Sigmoid colon (tissue), 7 donors: ENCODE data around the gene PACRG. TPM values are rescaled to one million over a fixed set of nuclear protein-coding genes. Genes with fewer than 3 reads are reported as not detected.

Experiments used
- DNase-seq: peaks from one replicate; pipeline ENCODE4 v3.0.0-alpha.2; 2019
- H3K27ac ChIP-seq, 4 donors: fragments of 200-600 bp; sonication (generic); one replicate each; pipeline ENCODE4 v1.5.1; 2016 to 2019; ENCODE audit warnings: mild to moderate bottlenecking in 1 of 4
- H3K27me3 ChIP-seq, 3 donors: fragments of 200-600 bp; sonication (generic); one replicate each; pipeline ENCODE4 v1.5.1; 2019; ENCODE audit warnings: mild to moderate bottlenecking in 1 of 3
- H3K36me3 ChIP-seq, 4 donors: fragments of 200-600 bp; sonication (generic); one replicate each; pipeline ENCODE4 v1.5.1; 2016 to 2019
- H3K4me1 ChIP-seq, 4 donors: fragments of 200-600 bp; sonication (generic); one replicate each; pipeline ENCODE4 v1.5.1; 2017 to 2019
- H3K4me3 ChIP-seq, 4 donors: fragments of 200-600 bp; sonication (generic); one replicate each; pipeline ENCODE4 v1.5.1; 2017 to 2019; ENCODE audit warnings: mild to moderate bottlenecking in 2 of 4, moderate library complexity in 1 of 4
- H3K9me3 ChIP-seq, 4 donors: fragments of 200-600 bp in 3 of 4; sonication (generic) in 3 of 4; one replicate each; pipeline versions ENCODE4 v1.5.1 to v1.6.1; 2013 to 2019
- EP300 ChIP-seq, 4 donors: sonication (generic); formaldehyde crosslinking; IDR thresholded peaks; one replicate each; pipeline ENCODE4 v1.6.1; 2017; ENCODE audit warnings: antibody characterized with exemption in 4 of 4
- POLR2A ChIP-seq, 2 donors: fragments of 450-650 bp; IDR thresholded peaks; one replicate each; pipeline ENCODE4 v1.6.1; 2016; ENCODE audit warnings: antibody characterized with exemption in 2 of 2, mild to moderate bottlenecking in 2 of 2, moderate library complexity in 2 of 2
- POLR2AphosphoS5 ChIP-seq, 4 donors: sonication (generic); formaldehyde crosslinking; IDR thresholded peaks; one replicate each; pipeline ENCODE4 v1.6.1; 2017; ENCODE audit warnings: antibody characterized with exemption in 4 of 4
- WGBS, 2 donors: extraction: QIAGEN DNeasy Blood & Tissue Kit; methylation state at CpG; one replicate each; pipeline ENCODE4 v1.1.7; 2013; 5-methylcytosine and 5-hydroxymethylcytosine counted together
- intact Hi-C: fragments of 100-400 bp; cut with DNase I; formaldehyde crosslinking; loops from one replicate; pipeline ENCODE4 v1.15.1; 2023
- polyA plus RNA-seq, 3 donors: library from polyadenylated mRNA; stranded (reverse); fragments of 200-250 nt; gene quantifications; one replicate each; pipeline ENCODE4 v1.2.3, GENCODE V29; 2013
- total RNA-seq, 4 donors: library from RNA; depleted of rRNA; stranded (reverse); fragments of >200 nt; gene quantifications; one replicate each; pipeline ENCODE4 v1.1.0, GENCODE V29; 2016
- TF ChIP-seq, protein P1 (sequence below), 4 experiments: fragments of 450-650 bp in 3 of 4; fragments of 200-600 bp in 1 of 4; IDR thresholded peaks; one replicate each; pipeline ENCODE4 v1.5.1; 2016 to 2019; ENCODE audit warnings: antibody characterized with exemption in 4 of 4, mild to moderate bottlenecking in 3 of 4, moderate library complexity in 2 of 4
- donor health status: healthy with polysubstance abuse.
- donor health status: Bipolar disorder and iron deficiency.
- donor health status: healthy.

Gene PACRG
- total and polyA plus RNA-seq, 7 donors = 0.12 to 6.9 (median 0.95) TPM; not detected in 2

DNA sequence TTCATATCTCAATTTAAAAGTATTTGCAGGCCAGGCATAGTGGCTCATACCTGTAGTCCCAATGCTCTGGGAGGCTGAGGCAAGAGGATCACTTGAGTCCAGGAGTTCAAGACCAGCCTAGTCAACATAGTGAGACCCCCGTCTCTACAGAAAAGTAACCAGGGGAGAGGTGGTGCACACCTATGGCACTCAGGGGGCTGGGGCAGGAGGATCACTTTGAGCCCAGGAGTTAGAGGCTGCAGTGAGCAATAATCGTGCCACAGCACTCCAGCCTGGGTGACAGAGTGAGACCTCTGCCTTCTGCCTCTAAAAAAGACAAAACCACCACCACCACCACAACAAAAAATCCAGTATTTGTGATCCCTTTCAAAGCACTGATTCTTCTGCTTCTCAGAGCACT is 501.3 kb downstream of the PACRG start:
- no peaks in the 10 kb centered on the region for H3K4me1 ChIP-seq
- TF ChIP-seq POLR2AphosphoS5 (IDR thresholded peaks at IDR 0.05) = no peak
- no peak for TF ChIP-seq EP300 (IDR thresholded peaks at IDR 0.05)
- TF ChIP-seq, protein P1, sequence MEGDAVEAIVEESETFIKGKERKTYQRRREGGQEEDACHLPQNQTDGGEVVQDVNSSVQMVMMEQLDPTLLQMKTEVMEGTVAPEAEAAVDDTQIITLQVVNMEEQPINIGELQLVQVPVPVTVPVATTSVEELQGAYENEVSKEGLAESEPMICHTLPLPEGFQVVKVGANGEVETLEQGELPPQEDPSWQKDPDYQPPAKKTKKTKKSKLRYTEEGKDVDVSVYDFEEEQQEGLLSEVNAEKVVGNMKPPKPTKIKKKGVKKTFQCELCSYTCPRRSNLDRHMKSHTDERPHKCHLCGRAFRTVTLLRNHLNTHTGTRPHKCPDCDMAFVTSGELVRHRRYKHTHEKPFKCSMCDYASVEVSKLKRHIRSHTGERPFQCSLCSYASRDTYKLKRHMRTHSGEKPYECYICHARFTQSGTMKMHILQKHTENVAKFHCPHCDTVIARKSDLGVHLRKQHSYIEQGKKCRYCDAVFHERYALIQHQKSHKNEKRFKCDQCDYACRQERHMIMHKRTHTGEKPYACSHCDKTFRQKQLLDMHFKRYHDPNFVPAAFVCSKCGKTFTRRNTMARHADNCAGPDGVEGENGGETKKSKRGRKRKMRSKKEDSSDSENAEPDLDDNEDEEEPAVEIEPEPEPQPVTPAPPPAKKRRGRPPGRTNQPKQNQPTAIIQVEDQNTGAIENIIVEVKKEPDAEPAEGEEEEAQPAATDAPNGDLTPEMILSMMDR (IDR thresholded peaks at IDR 0.05) = no peak
- no peak for TF ChIP-seq POLR2A (IDR thresholded peaks at IDR 0.05)
- no peak for DNase-seq
- 74 to 91% methylated on average over 2 of the region's 2 CpGs for WGBS, 2 donors
- no peak overlapping the region for H3K4me3 ChIP-seq
- H3K27ac ChIP-seq = no peak overlapping the region
- intact Hi-C loops = no loop called here
- H3K27me3 ChIP-seq = no peaks in the 10 kb centered on the region
- no peaks in the 10 kb centered on the region for H3K36me3 ChIP-seq
- no peaks in the 10 kb centered on the region for H3K9me3 ChIP-seq

DNA sequence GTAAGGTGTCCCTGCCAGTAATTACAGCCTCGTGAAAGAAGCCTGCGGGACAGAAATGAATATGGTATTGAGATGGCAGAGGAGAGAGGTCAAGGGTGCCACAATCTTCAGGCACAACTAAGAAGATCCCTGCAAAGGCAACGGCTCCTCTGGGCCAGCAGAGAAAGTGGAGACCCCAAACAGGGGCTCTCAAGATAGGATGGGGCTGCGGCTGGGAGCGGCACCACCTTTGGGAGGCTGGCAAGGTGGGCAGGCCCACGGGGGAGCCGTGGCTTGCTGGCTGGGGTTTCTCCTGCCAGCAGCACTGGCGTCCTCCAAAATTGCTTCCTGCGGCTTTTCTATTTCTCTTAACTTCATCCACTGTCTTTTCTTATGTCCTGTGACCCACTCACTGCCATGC is 503.1 kb downstream of the PACRG start:
- intact Hi-C loops = no loop called here
- no peaks in the 10 kb centered on the region for H3K27me3 ChIP-seq
- TF ChIP-seq, protein P1 (IDR thresholded peaks at IDR 0.05) = no peak
- no peak for TF ChIP-seq POLR2A (IDR thresholded peaks at IDR 0.05)
- TF ChIP-seq POLR2AphosphoS5 (IDR thresholded peaks at IDR 0.05) = no peak
- TF ChIP-seq EP300 (IDR thresholded peaks at IDR 0.05) = no peak
- 76 to 87% methylated on average over 9 of the region's 9 CpGs for WGBS, 2 donors
- H3K4me1 ChIP-seq = no peaks in the 10 kb centered on the region
- H3K4me3 ChIP-seq = no peak overlapping the region
- no peak for DNase-seq
- H3K27ac ChIP-seq = no peak overlapping the region
- no peaks in the 10 kb centered on the region for H3K9me3 ChIP-seq
- no peaks in the 10 kb centered on the region for H3K36me3 ChIP-seq

DNA sequence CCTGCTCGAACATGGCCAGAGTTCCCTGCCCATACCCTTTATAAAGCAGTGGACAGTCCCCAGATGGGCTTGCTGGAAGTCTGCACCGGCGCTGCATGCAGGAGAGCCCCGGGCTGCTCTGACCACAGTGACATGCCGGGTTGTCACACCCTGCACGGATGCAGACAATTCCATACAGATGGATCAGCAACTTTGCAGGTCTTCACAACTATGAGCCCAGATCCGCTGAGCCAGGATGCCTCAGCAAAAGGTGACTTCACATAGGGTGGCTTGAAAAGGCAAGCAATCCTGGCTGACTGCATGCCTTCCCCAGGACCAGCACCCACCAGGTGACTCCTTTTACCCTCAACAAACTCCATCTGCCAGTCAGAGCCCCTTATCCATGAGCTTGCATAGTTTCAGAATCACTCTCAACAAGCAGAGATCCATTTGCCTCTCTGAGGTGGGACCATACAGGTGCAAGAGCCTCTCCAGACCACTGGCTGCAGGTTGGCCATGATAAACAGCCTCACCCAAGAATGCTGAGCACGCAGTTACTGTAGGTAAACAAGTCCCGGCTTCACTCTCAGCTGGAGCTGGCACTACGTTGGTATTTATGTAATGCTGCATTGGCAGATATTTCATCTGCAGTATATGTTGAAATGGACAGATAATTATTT is 503.7 kb downstream of the PACRG start:
- DNase-seq = no peak
- Histone ChIP-seq H3K4me3 (no peak overlapping the region), H3K27ac (no peak overlapping the region), H3K27me3 (no peaks in the 10 kb centered on the region), H3K36me3 (no peaks in the 10 kb centered on the region), H3K9me3 (no peaks in the 10 kb centered on the region), H3K4me1 (no peaks in the 10 kb centered on the region)
- 72 to 80% methylated on average over 10 of the region's 10 CpGs for whole genome bisulfite sequencing, 2 donors
- intact Hi-C loops = no loop called here
- TF ChIP-seq POLR2A (IDR thresholded peaks at IDR 0.05) = no peak
- TF ChIP-seq, protein P1 (IDR thresholded peaks at IDR 0.05) = no peak
- no peak for TF ChIP-seq POLR2AphosphoS5 (IDR thresholded peaks at IDR 0.05)
- no peak for TF ChIP-seq EP300 (IDR thresholded peaks at IDR 0.05)

DNA sequence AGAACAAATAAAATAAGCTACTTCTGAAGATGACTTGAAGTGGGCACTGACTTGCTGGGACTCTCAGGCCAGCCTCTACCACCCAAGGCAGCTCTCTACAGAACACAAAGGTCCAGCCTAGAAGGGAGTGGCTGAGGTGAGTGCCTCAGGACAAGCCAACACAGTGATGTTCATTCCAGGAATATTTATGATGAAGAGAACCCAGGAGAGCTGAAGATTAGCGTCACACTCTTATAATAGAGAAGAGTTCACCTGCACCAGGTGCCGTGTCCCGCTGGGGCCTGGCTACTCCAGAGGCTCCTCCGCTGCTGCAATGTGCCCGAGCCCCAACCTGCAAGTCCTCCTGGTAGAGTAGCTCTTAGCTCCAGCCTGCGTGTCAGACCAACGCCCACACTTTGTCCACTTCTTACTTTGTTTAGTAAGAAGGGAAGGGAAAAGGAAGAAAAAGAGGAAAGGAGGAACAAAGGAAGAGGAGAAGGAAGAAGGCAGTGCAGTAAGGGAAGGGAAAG is 504.3 kb downstream of the PACRG start:
- Histone ChIP-seq H3K27ac (no peak overlapping the region), H3K4me3 (no peak overlapping the region), H3K4me1 (no peaks in the 10 kb centered on the region), H3K9me3 (no peaks in the 10 kb centered on the region), H3K36me3 (no peaks in the 10 kb centered on the region), H3K27me3 (no peaks in the 10 kb centered on the region)
- TF ChIP-seq POLR2AphosphoS5 (IDR thresholded peaks at IDR 0.05) = no peak
- TF ChIP-seq, protein P1 (IDR thresholded peaks at IDR 0.05) = no peak
- no peak for TF ChIP-seq POLR2A (IDR thresholded peaks at IDR 0.05)
- TF ChIP-seq EP300 (IDR thresholded peaks at IDR 0.05) = no peak
- intact Hi-C loops = no loop called here
- DNase-seq = no peak
- WGBS, 2 donors = 86 to 92% methylated on average over 7 of the region's 7 CpGs

DNA sequence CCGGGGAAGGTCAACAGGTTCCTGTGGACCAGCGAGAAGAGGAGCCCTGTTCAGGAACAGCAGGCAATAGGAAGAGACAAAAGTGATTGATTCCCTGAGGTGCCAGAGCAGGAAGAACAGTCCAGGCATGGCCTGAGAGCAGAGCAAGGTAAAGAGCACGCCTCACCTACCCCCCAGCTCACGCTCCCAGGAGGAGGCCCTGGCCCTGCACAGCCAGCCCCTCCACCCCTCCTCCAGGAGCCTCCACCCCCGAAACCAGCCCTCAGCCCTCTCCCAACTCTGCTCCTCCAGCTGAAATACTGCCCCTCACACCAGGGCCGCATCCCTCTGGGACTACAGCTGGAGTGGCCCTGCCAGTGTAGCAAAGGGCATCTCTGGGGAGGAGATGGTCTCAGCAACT is 504.9 kb downstream of the PACRG start:
- intact Hi-C loops = no loop called here
- TF ChIP-seq, protein P1 (IDR thresholded peaks at IDR 0.05) = no peak
- no peak for TF ChIP-seq EP300 (IDR thresholded peaks at IDR 0.05)
- TF ChIP-seq POLR2AphosphoS5 (IDR thresholded peaks at IDR 0.05) = no peak
- TF ChIP-seq POLR2A (IDR thresholded peaks at IDR 0.05) = no peak
- WGBS, 2 donors = 79 to 89% methylated on average over 6 of the region's 6 CpGs
- H3K9me3 ChIP-seq = no peaks in the 10 kb centered on the region
- no peaks in the 10 kb centered on the region for H3K4me1 ChIP-seq
- no peaks in the 10 kb centered on the region for H3K27me3 ChIP-seq
- H3K4me3 ChIP-seq = no peak overlapping the region
- H3K27ac ChIP-seq = no peak overlapping the region
- H3K36me3 ChIP-seq = no peaks in the 10 kb centered on the region
- no peak for DNase-seq
